Measurements from ENCODE around the gene FTH1. TPM values are rescaled to one million over a fixed set of nuclear protein-coding genes. Genes with fewer than 3 reads are reported as not detected.
A peak's percentile ranks its signal among the peaks of the same experiment; 100 is the strongest.

Gene FTH1
- total and polyA plus RNA-seq, 2 of the 8 experiments (the other 6 are each of a cell fraction or from before 2014, with no cell fraction given): 1,153 to 1,461 TPM

DNA sequence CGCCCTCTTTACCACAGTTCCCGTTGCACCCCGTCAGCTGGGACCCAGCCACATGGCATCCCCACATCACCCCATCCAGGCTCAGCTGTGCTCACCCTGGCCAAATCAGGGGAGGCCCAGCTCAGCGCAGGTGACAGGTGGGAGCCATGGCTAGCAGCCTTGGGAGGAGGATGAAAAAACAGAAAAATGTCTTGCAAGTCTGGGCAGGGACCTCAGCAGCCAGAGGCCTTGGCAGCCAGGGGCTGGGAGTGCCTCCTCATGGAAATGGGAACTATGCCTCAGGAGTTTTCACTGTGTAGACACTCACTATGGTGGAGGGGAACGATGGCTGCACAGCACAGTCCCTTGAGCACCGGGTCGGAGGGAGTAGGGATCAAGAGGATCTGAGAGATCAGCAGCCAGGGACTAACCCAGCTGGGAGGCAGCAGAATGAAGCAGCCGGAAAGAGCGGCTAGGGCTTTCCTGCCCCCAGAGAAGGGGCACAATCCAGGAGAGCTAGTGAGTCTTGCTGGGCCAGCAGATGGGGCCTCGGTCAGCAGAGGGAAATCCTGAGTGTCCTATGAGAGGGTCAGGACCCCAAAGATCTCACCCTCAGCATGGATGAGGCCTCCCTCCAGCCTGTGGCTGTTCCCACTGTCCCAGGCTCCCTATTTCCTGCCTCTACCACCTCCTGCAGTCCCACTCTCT is 6.2 kb upstream of the FTH1 start:
- H4K5ac ChIP-seq (ENCODE audit: insufficient read length, low read depth, low read length): no peak overlapping the region
- 87% methylated on average over 10 of the region's 10 CpGs; no CpG with 5 or more reads in 1 of the 2 experiments for WGBS, 2 experiments (ENCODE audit: extremely low coverage in 1 of 2, insufficient coverage in 1 of 2, insufficient read length in 1 of 2, insufficient replicate concordance in 2 of 2, low coverage in 1 of 2, low lambda C conversion rate in 2 of 2, missing lambda C conversion rate in 1 of 2)
- CTCF ChIA-PET (ENCODE audit: partially characterized antibody): interaction anchor here (1.4 to 6.0 kb wide), 11 partner anchors 8 to 135 kb away, joined by 3 to 28 read pairs (median 7); no protein-coding TSS in a partner anchor
- TF ChIP-seq JUND (IDR thresholded peaks at IDR 0.05; ENCODE audit: low read length) (no peak), POLR2AphosphoS5 (IDR thresholded peaks at IDR 0.05; ENCODE audit: low read depth, low read length) (no peak), NANOG (IDR thresholded peaks at IDR 0.05; ENCODE audit: insufficient read depth, low read depth, low read length, poor library complexity, severe bottlenecking) (no peak), BACH1 (IDR thresholded peaks at IDR 0.05; ENCODE audit: low read length) (no peak), CEBPB (IDR thresholded peaks at IDR 0.05; ENCODE audit: low read depth, low read length) (no peak), TBP (IDR thresholded peaks at IDR 0.05; ENCODE audit: low read depth, low read length) (no peak), EZH2 (IDR thresholded peaks at IDR 0.05; ENCODE audit: low read depth, low read length, severe bottlenecking) (no peak), GABPA (IDR thresholded peaks at IDR 0.05; ENCODE audit: borderline replicate concordance, insufficient read depth, low read length) (no peak)

More for the DNA sequence above, 6.2 kb upstream of the FTH1 start:
- POLR2A ChIA-PET (ENCODE audit: partially characterized antibody): interaction anchor here (0.6 to 25.7 kb wide), 6 partner anchors 8 to 99 kb away, joined by 3 to 458 read pairs (median 7); partner anchors contain the start of genes BEST1 and FTH1
- no peak overlapping the region for H3K4ac ChIP-seq (replicated peaks; ENCODE audit: insufficient read length, low read depth, low read length)
- H2AFZ ChIP-seq (ENCODE audit: low read length): no peak overlapping the region
- peak overlapping the region; percentile 43; the same call in 1 of the 2 replicates for H3K18ac ChIP-seq (ENCODE audit: extremely low read depth, low read length)
- no peak overlapping the region for H3K14ac ChIP-seq (ENCODE audit: insufficient read length)
- H2BK15ac ChIP-seq (ENCODE audit: low read length): peak overlapping the region; percentile 88; the same call in 1 of the 2 replicates
- H3K4me3 ChIP-seq (ENCODE audit: extremely low read depth in 1 of 4, insufficient read depth in 2 of 4, low read depth in 3 of 4, low read length in 4 of 4): no peak overlapping the region
- peak overlapping the region; percentile 80 for H2BK5ac ChIP-seq (ENCODE audit: low read depth, low read length)
- H4K20me1 ChIP-seq (replicated peaks in 1 of 2; ENCODE audit: control insufficient read depth in 1 of 2, insufficient read depth in 2 of 2, low read length in 2 of 2): no peaks in the 10 kb centered on the region
- no peak overlapping the region for H4K8ac ChIP-seq (ENCODE audit: extremely low read depth, insufficient read depth, low read length)
- no peaks in the 10 kb centered on the region; a peak in 3 of 7 replicates for H3K27me3 ChIP-seq (replicated peaks in 1 of 4; ENCODE audit: control insufficient read depth in 3 of 4, extremely low read depth in 1 of 4, insufficient read depth in 3 of 4, low read length in 3 of 4)
- peaks cover 9 to 24% (median 17%) of the 10 kb centered on the region in 4 experiments for H3K4me1 ChIP-seq (replicated peaks in 1 of 4; ENCODE audit: control insufficient read depth in 3 of 4, insufficient read depth in 4 of 4, low read length in 3 of 4)
- peaks cover under 1% of the 10 kb centered on the region; the same call in 1 of the 2 replicates for H3K23me2 ChIP-seq (ENCODE audit: low read depth, low read length)
- H3K79me1 ChIP-seq (ENCODE audit: low read depth, low read length): no peaks in the 10 kb centered on the region
- H3K4me2 ChIP-seq (ENCODE audit: insufficient read depth in 1 of 2, low read depth in 2 of 2, low read length in 2 of 2): no peak overlapping the region
- H4K91ac ChIP-seq (replicated peaks; ENCODE audit: insufficient read length, low read length): peak overlapping the region; percentile 89
- H3K9ac ChIP-seq (replicated peaks in 1 of 4; ENCODE audit: extremely low read depth in 1 of 4, low read depth in 3 of 4, low read length in 3 of 4): no peak overlapping the region
- H3K56ac ChIP-seq (replicated peaks; ENCODE audit: insufficient read length, low read depth, low read length): no peak overlapping the region
- H3K79me2 ChIP-seq (ENCODE audit: control insufficient read depth in 1 of 2, insufficient read depth in 2 of 2, low read length in 2 of 2): peaks cover 0 to 3% of the 10 kb centered on the region in 2 experiments; a peak in 1 of 4 replicates
- peak overlapping the region; percentile 81; the same call in 1 of the 2 replicates for H2BK20ac ChIP-seq (ENCODE audit: low read length)
- H3K23ac ChIP-seq (ENCODE audit: insufficient read length): no peak overlapping the region
- FAIRE-seq: no peak
- H3K9me3 ChIP-seq (ENCODE audit: insufficient read depth in 2 of 2, low read depth in 1 of 2, low read length in 1 of 2): no peaks in the 10 kb centered on the region
- H3K27ac ChIP-seq (ENCODE audit: low read depth, low read length): no peak overlapping the region
- H2BK120ac ChIP-seq (replicated peaks; ENCODE audit: low read depth, low read length): no peak overlapping the region
- peak overlapping the region; percentile 95; the same call in 1 of the 2 replicates for H2BK12ac ChIP-seq (ENCODE audit: low read depth, low read length)
- H2AK5ac ChIP-seq (ENCODE audit: low read depth, low read length): peak overlapping the region; percentile 88; the same call in 1 of the 2 replicates
- DNase-seq (ENCODE audit: low read depth in 1 of 2, low spot score in 2 of 2): no peak
- no peaks in the 10 kb centered on the region for H3K36me3 ChIP-seq (ENCODE audit: control insufficient read depth in 2 of 4, insufficient read depth in 4 of 4, low read length in 3 of 4)

All from H1 (cell line).